Liver (tissue), 9 donors: ENCODE data around the gene MAP3K10. TPM values are rescaled to one million over a fixed set of nuclear protein-coding genes. Genes with fewer than 3 reads are reported as not detected.

ENCODE experiments used
- DNase-seq: peaks from one replicate; pipeline ENCODE4 v3.0.0-alpha.2; 2017; ENCODE audit warnings: low spot score
- H3K27ac ChIP-seq, 2 donors: one replicate each; pipeline ENCODE4 v1.7.0; 2013; ENCODE audit warnings: inconsistent platforms in 2 of 2, low read length in 2 of 2, control low read depth in 1 of 2, low read depth in 1 of 2, mild to moderate bottlenecking in 1 of 2
- H3K27me3 ChIP-seq, 4 donors: one replicate each; pipeline versions ENCODE4 v1.6.1 to v1.7.0; 2013; ENCODE audit warnings: low read length in 3 of 4, inconsistent platforms in 1 of 4, mild to moderate bottlenecking in 1 of 4, moderate library complexity in 1 of 4; ENCODE audit not compliant: control insufficient read depth in 4 of 4, insufficient read depth in 4 of 4
- H3K36me3 ChIP-seq, 4 donors: one replicate each; pipeline versions ENCODE4 v1.6.1 to v1.7.0; 2013; ENCODE audit warnings: low read length in 3 of 4, mild to moderate bottlenecking in 3 of 4, low read depth in 1 of 4, moderate library complexity in 1 of 4; ENCODE audit not compliant: control insufficient read depth in 4 of 4, insufficient read depth in 3 of 4
- H3K4me1 ChIP-seq, 4 donors: one replicate each; pipeline versions ENCODE4 v1.6.1 to v1.7.0; 2013; ENCODE audit warnings: low read length in 3 of 4, mild to moderate bottlenecking in 3 of 4, moderate library complexity in 1 of 4; ENCODE audit not compliant: control insufficient read depth in 4 of 4, insufficient read depth in 4 of 4
- H3K4me3 ChIP-seq, 3 donors: one replicate each; pipeline versions ENCODE4 v1.6.1 to v1.7.0; 2013; ENCODE audit warnings: low read length in 3 of 3, control low read depth in 1 of 3, low read depth in 1 of 3, mild to moderate bottlenecking in 1 of 3
- H3K9ac ChIP-seq, 2 donors: one replicate each; pipeline ENCODE4 v1.7.0; 2013; ENCODE audit warnings: low read length in 2 of 2, mild to moderate bottlenecking in 2 of 2, moderate library complexity in 2 of 2, control low read depth in 1 of 2, low read depth in 1 of 2
- H3K9me3 ChIP-seq, 4 donors: one replicate each; pipeline versions ENCODE4 v1.6.1 to v1.7.0; 2013; ENCODE audit warnings: low read length in 3 of 4; ENCODE audit not compliant: control insufficient read depth in 4 of 4
- ATF3 ChIP-seq: IDR thresholded peaks from 2 replicates; pipeline ENCODE4 v1.6.1; 2016; ENCODE audit warnings: antibody characterized with exemption
- CTCF ChIP-seq: fragments of 150-350 bp; IDR thresholded peaks from 2 replicates; pipeline ENCODE4 v1.5.1; 2017; ENCODE audit warnings: improper control_type of control experiment, low read depth, low read length; ENCODE audit not compliant: missing input control
- EGR1 ChIP-seq, 2 donors: IDR thresholded peaks; 2 replicates each; pipeline ENCODE4 v1.6.1; 2016 to 2018; ENCODE audit warnings: antibody characterized with exemption in 2 of 2, low read depth in 2 of 2
- FOXA1 ChIP-seq: IDR thresholded peaks from 2 replicates; pipeline ENCODE4 v1.6.1; 2016; ENCODE audit warnings: antibody characterized with exemption
- FOXA2 ChIP-seq: IDR thresholded peaks from 2 replicates; pipeline ENCODE4 v1.6.1; 2016; ENCODE audit warnings: antibody characterized with exemption
- GABPA ChIP-seq, 2 donors: IDR thresholded peaks in 1 of 2; conservative IDR thresholded peaks in 1 of 2; 2 replicates each; pipeline ENCODE4 v1.6.1; 2016; ENCODE audit warnings: antibody characterized with exemption in 2 of 2, mild to moderate bottlenecking in 1 of 2, moderate library complexity in 1 of 2
- HNF4A ChIP-seq, 2 donors: conservative IDR thresholded peaks; 2 replicates each; pipeline ENCODE4 v1.6.1; 2016; ENCODE audit warnings: antibody characterized with exemption in 2 of 2, mild to moderate bottlenecking in 2 of 2
- HNF4G ChIP-seq: IDR thresholded peaks from 2 replicates; pipeline ENCODE4 v1.6.1; 2016; ENCODE audit warnings: antibody characterized with exemption
- JUND ChIP-seq, 2 donors: IDR thresholded peaks; 2 replicates each; pipeline ENCODE4 v1.6.1; 2016; ENCODE audit warnings: antibody characterized with exemption in 2 of 2
- MAX ChIP-seq: IDR thresholded peaks from 2 replicates; pipeline ENCODE4 v1.6.1; 2016; ENCODE audit warnings: antibody characterized with exemption
- NR2F2 ChIP-seq: IDR thresholded peaks from 2 replicates; pipeline ENCODE4 v1.6.1; 2016; ENCODE audit warnings: antibody characterized with exemption
- RAD21 ChIP-seq, 2 donors: IDR thresholded peaks; 2 replicates each; pipeline ENCODE4 v1.6.1; 2016; ENCODE audit warnings: antibody characterized with exemption in 2 of 2, mild to moderate bottlenecking in 2 of 2
- REST ChIP-seq: IDR thresholded peaks from 2 replicates; pipeline ENCODE4 v1.6.1; 2016; ENCODE audit warnings: antibody characterized with exemption, mild to moderate bottlenecking
- RXRA ChIP-seq, 2 donors: IDR thresholded peaks; 2 replicates each; pipeline ENCODE4 v1.6.1; 2017 to 2018; ENCODE audit warnings: antibody characterized with exemption in 2 of 2, mild to moderate bottlenecking in 1 of 2
- SP1 ChIP-seq: IDR thresholded peaks from 2 replicates; pipeline ENCODE4 v1.6.1; 2018; ENCODE audit warnings: antibody characterized with exemption, mild to moderate bottlenecking
- TAF1 ChIP-seq: conservative IDR thresholded peaks from 2 replicates; pipeline ENCODE4 v1.6.1; 2016; ENCODE audit warnings: antibody characterized with exemption, mild to moderate bottlenecking
- YY1 ChIP-seq: IDR thresholded peaks from 2 replicates; pipeline ENCODE4 v1.6.1; 2016; ENCODE audit warnings: antibody characterized with exemption, mild to moderate bottlenecking
- ZBTB33 ChIP-seq: IDR thresholded peaks from 2 replicates; pipeline ENCODE4 v1.6.1; 2016; ENCODE audit warnings: antibody characterized with exemption
- WGBS: extraction: QIAGEN DNeasy Blood & Tissue Kit; methylation state at CpG from one replicate; pipeline ENCODE4 v1.1.7; 2013; 5-methylcytosine and 5-hydroxymethylcytosine counted together
- polyA plus RNA-seq, 2 donors: library from polyadenylated mRNA; stranded (reverse) in 1 of 2; unstranded in 1 of 2; fragments of 200-250 nt in 1 of 2; fragments of >200 nt in 1 of 2; fragmentation: Nextera tagmentation in 1 of 2; extraction: Ambion mirVana in 1 of 2; gene quantifications; one replicate each; pipeline versions ENCODE4 v1.2.1 to v1.2.3, GENCODE V29; 2013 to 2015
- total RNA-seq, 2 donors: library from RNA; depleted of rRNA; stranded (reverse); fragments of >200 nt; gene quantifications; one replicate each; pipeline ENCODE4 v1.2.3, GENCODE V29; 2014
- donor health status: healthy.
- donor health status: healthy.
- donor health status: healthy.
- donor health status: healthy.
- donor health status: healthy.

Gene MAP3K10
- total and polyA plus RNA-seq, 4 donors, result 0.65 to 3.9 (median 2.1) TPM

GRCh38 chr19:40245506-40246128 lies 54.4 kb downstream of the MAP3K10 start:
- Histone ChIP-seq H3K4me1 (peaks cover 0 to 51% (median 29%) of the 10 kb centered on the region in 4 donors), H3K9me3 (no peaks in the 10 kb centered on the region), H3K9ac (no peak overlapping the region), H3K4me3 (no peak overlapping the region), H3K27ac (peak overlapping the region in 1 of 2 donors; percentile 6), H3K36me3 (peaks cover 7 to 17% (median 11%) of the 10 kb centered on the region in 4 donors), H3K27me3 (no peaks in the 10 kb centered on the region)
- WGBS, result 59% methylated on average over 9 of the region's 9 CpGs
- DNase-seq, result no peak
- no peak for TF ChIP-seq REST
- no peak for TF ChIP-seq RAD21 (IDR thresholded peaks at IDR 0.05)
- peak in 1 of 2 donors; percentile 36 for TF ChIP-seq RXRA (IDR thresholded peaks at IDR 0.05)
- TF ChIP-seq FOXA1, result no peak
- TF ChIP-seq HNF4A (conservative IDR thresholded peaks at IDR 0.05), result peak; percentile 60 to 71
- no peak for TF ChIP-seq TAF1
- TF ChIP-seq CTCF, result no peak
- no peak for TF ChIP-seq ATF3
- no peak for TF ChIP-seq GABPA (IDR thresholded peaks at IDR 0.05 in 1 of 2, conservative IDR thresholded peaks at IDR 0.05 in 1 of 2)
- no peak for TF ChIP-seq NR2F2
- no peak for TF ChIP-seq MAX
- no peak for TF ChIP-seq JUND (IDR thresholded peaks at IDR 0.05)
- TF ChIP-seq ZBTB33, result no peak
- peak; percentile 18 for TF ChIP-seq SP1
- no peak for TF ChIP-seq FOXA2
- no peak for TF ChIP-seq EGR1 (IDR thresholded peaks at IDR 0.05; ENCODE audit: low read depth in 2 of 2)
- TF ChIP-seq YY1, result peak; percentile 25
- no peak for TF ChIP-seq HNF4G
